ENCODE data around the gene PPARD.
A peak's percentile ranks its signal among the peaks of the same experiment; 100 is the strongest.

Gene PPARD

GRCh38 chr6:35343092-35343834 lies 905 bp downstream of the PPARD start:
- Histone ChIP-seq H3K9ac (ENCODE audit: low read length) (peak overlapping the region; percentile 96), H3K4me1 (ENCODE audit: insufficient read depth, low read length) (peaks cover 29% of the 10 kb centered on the region), H3K9me3 (ENCODE audit: low read length) (no peaks in the 10 kb centered on the region), H3K27ac (ENCODE audit: low read depth, low read length) (peak overlapping the region; percentile 82), H3K36me3 (ENCODE audit: insufficient read depth, low read length) (no peaks in the 10 kb centered on the region), H3K4me3 (ENCODE audit: low read depth in 1 of 2, low read length in 2 of 2) (peak overlapping the region; percentile 97), H3K27me3 (ENCODE audit: control insufficient read depth in 1 of 2, insufficient read depth in 2 of 2, low read length in 2 of 2) (no peaks in the 10 kb centered on the region)

GRCh38 chr6:35343835-35344550 lies 1.6 kb downstream of the PPARD start:
- Histone ChIP-seq H3K4me3 (ENCODE audit: low read depth in 1 of 2, low read length in 2 of 2) (peak overlapping the region in 1 of 2 donors; percentile 97), H3K9ac (ENCODE audit: low read length) (peak overlapping the region; percentile 96), H3K9me3 (ENCODE audit: low read length) (no peaks in the 10 kb centered on the region), H3K4me1 (ENCODE audit: insufficient read depth, low read length) (peaks cover 32% of the 10 kb centered on the region), H3K27ac (ENCODE audit: low read depth, low read length) (peak overlapping the region; percentile 82), H3K27me3 (ENCODE audit: control insufficient read depth in 1 of 2, insufficient read depth in 2 of 2, low read length in 2 of 2) (no peaks in the 10 kb centered on the region), H3K36me3 (ENCODE audit: insufficient read depth, low read length) (peaks cover 4% of the 10 kb centered on the region)

- no peaks in the 10 kb centered on the region for H3K27me3 ChIP-seq (ENCODE audit: control insufficient read depth in 1 of 2, insufficient read depth in 2 of 2, low read length in 2 of 2)
- H3K36me3 ChIP-seq (ENCODE audit: insufficient read depth, low read length), result peaks cover 25% of the 10 kb centered on the region
- no peak overlapping the region for H3K9ac ChIP-seq (ENCODE audit: low read length)
- H3K4me1 ChIP-seq (ENCODE audit: insufficient read depth, low read length), result peaks cover 11% of the 10 kb centered on the region
- H3K27ac ChIP-seq (ENCODE audit: low read depth, low read length), result no peak overlapping the region
- H3K9me3 ChIP-seq (ENCODE audit: low read length), result no peaks in the 10 kb centered on the region
- H3K4me3 ChIP-seq (ENCODE audit: low read depth in 1 of 2, low read length in 2 of 2), result no peak overlapping the region
These were observed 9.1 kb downstream of the PPARD start for GRCh38 chr6:35351422-35351821.

- Histone ChIP-seq H3K9ac (ENCODE audit: low read length) (no peak overlapping the region), H3K36me3 (ENCODE audit: insufficient read depth, low read length) (peaks cover 29% of the 10 kb centered on the region), H3K27ac (ENCODE audit: low read depth, low read length) (no peak overlapping the region), H3K9me3 (ENCODE audit: low read length) (no peaks in the 10 kb centered on the region), H3K27me3 (ENCODE audit: control insufficient read depth in 1 of 2, insufficient read depth in 2 of 2, low read length in 2 of 2) (no peaks in the 10 kb centered on the region), H3K4me3 (ENCODE audit: low read depth in 1 of 2, low read length in 2 of 2) (no peak overlapping the region), H3K4me1 (ENCODE audit: insufficient read depth, low read length) (peaks cover 18% of the 10 kb centered on the region)
These were observed 10.4 kb downstream of the PPARD start for GRCh38 chr6:35352735-35353134.

- no peak overlapping the region for H3K27ac ChIP-seq (ENCODE audit: low read depth, low read length)
These were observed 12.2 kb downstream of the PPARD start for GRCh38 chr6:35354361-35355135.

GRCh38 chr6:35356391-35356790 lies 14.0 kb downstream of the PPARD start:
- Histone ChIP-seq H3K4me1 (ENCODE audit: insufficient read depth, low read length) (peaks cover 47% of the 10 kb centered on the region), H3K27me3 (ENCODE audit: control insufficient read depth in 1 of 2, insufficient read depth in 2 of 2, low read length in 2 of 2) (no peaks in the 10 kb centered on the region), H3K27ac (ENCODE audit: low read depth, low read length) (no peak overlapping the region), H3K4me3 (ENCODE audit: low read depth in 1 of 2, low read length in 2 of 2) (no peak overlapping the region), H3K36me3 (ENCODE audit: insufficient read depth, low read length) (peaks cover 21% of the 10 kb centered on the region), H3K9me3 (ENCODE audit: low read length) (no peaks in the 10 kb centered on the region), H3K9ac (ENCODE audit: low read length) (no peak overlapping the region)

More at GRCh38 chr6:35354361-35355135, 12.2 kb downstream of the PPARD start:
- Histone ChIP-seq H3K9me3 (ENCODE audit: low read length) (no peaks in the 10 kb centered on the region), H3K36me3 (ENCODE audit: insufficient read depth, low read length) (peaks cover 21% of the 10 kb centered on the region), H3K4me1 (ENCODE audit: insufficient read depth, low read length) (peaks cover 31% of the 10 kb centered on the region), H3K9ac (ENCODE audit: low read length) (no peak overlapping the region), H3K27me3 (ENCODE audit: control insufficient read depth in 1 of 2, insufficient read depth in 2 of 2, low read length in 2 of 2) (no peaks in the 10 kb centered on the region), H3K4me3 (ENCODE audit: low read depth in 1 of 2, low read length in 2 of 2) (no peak overlapping the region)

GRCh38 chr6:35357677-35358076 lies 15.3 kb downstream of the PPARD start:
- Histone ChIP-seq H3K27me3 (ENCODE audit: control insufficient read depth in 1 of 2, insufficient read depth in 2 of 2, low read length in 2 of 2) (no peaks in the 10 kb centered on the region), H3K27ac (ENCODE audit: low read depth, low read length) (no peak overlapping the region), H3K4me3 (ENCODE audit: low read depth in 1 of 2, low read length in 2 of 2) (no peak overlapping the region), H3K36me3 (ENCODE audit: insufficient read depth, low read length) (peaks cover 19% of the 10 kb centered on the region), H3K9ac (ENCODE audit: low read length) (no peak overlapping the region), H3K9me3 (ENCODE audit: low read length) (no peaks in the 10 kb centered on the region), H3K4me1 (ENCODE audit: insufficient read depth, low read length) (peaks cover 47% of the 10 kb centered on the region)

- H3K9ac ChIP-seq (ENCODE audit: low read length), result no peak overlapping the region
- H3K4me1 ChIP-seq (ENCODE audit: insufficient read depth, low read length), result peaks cover 47% of the 10 kb centered on the region
- no peak overlapping the region for H3K27ac ChIP-seq (ENCODE audit: low read depth, low read length)
- H3K4me3 ChIP-seq (ENCODE audit: low read depth in 1 of 2, low read length in 2 of 2), result no peak overlapping the region
- no peaks in the 10 kb centered on the region for H3K27me3 ChIP-seq (ENCODE audit: control insufficient read depth in 1 of 2, insufficient read depth in 2 of 2, low read length in 2 of 2)
- peaks cover 19% of the 10 kb centered on the region for H3K36me3 ChIP-seq (ENCODE audit: insufficient read depth, low read length)
- no peaks in the 10 kb centered on the region for H3K9me3 ChIP-seq (ENCODE audit: low read length)
These were observed 15.7 kb downstream of the PPARD start for GRCh38 chr6:35358086-35358485.

GRCh38 chr6:35359346-35359743 lies 17.0 kb downstream of the PPARD start:
- Histone ChIP-seq H3K4me3 (ENCODE audit: low read depth in 1 of 2, low read length in 2 of 2) (no peak overlapping the region), H3K27me3 (ENCODE audit: control insufficient read depth in 1 of 2, insufficient read depth in 2 of 2, low read length in 2 of 2) (no peaks in the 10 kb centered on the region), H3K27ac (ENCODE audit: low read depth, low read length) (peak overlapping the region; percentile 35), H3K9ac (ENCODE audit: low read length) (no peak overlapping the region), H3K4me1 (ENCODE audit: insufficient read depth, low read length) (peaks cover 47% of the 10 kb centered on the region), H3K36me3 (ENCODE audit: insufficient read depth, low read length) (peaks cover 13% of the 10 kb centered on the region), H3K9me3 (ENCODE audit: low read length) (no peaks in the 10 kb centered on the region)

GRCh38 chr6:35359744-35360348 lies 17.5 kb downstream of the PPARD start:
- no peak overlapping the region for H3K9ac ChIP-seq (ENCODE audit: low read length)
- H3K4me3 ChIP-seq (ENCODE audit: low read depth in 1 of 2, low read length in 2 of 2), result no peak overlapping the region
- no peaks in the 10 kb centered on the region for H3K27me3 ChIP-seq (ENCODE audit: control insufficient read depth in 1 of 2, insufficient read depth in 2 of 2, low read length in 2 of 2)
- peak overlapping the region; percentile 35 for H3K27ac ChIP-seq (ENCODE audit: low read depth, low read length)
- peaks cover 13% of the 10 kb centered on the region for H3K36me3 ChIP-seq (ENCODE audit: insufficient read depth, low read length)
- peaks cover 47% of the 10 kb centered on the region for H3K4me1 ChIP-seq (ENCODE audit: insufficient read depth, low read length)
- H3K9me3 ChIP-seq (ENCODE audit: low read length), result no peaks in the 10 kb centered on the region

All from muscle layer of colon (tissue), 2 donors.